Epithelial cell of proximal tubule (primary cell): ENCODE results near the gene CTDSPL. TPM values are rescaled to one million over a fixed set of nuclear protein-coding genes. Genes with fewer than 3 reads are reported as not detected.

ENCODE experiments used
- DNase-seq: peaks from one replicate; pipeline ENCODE4 v3.0.0-alpha.2; 2011; ENCODE audit warnings: low read depth
- H3K4me3 ChIP-seq: 2 replicates; pipeline ENCODE4 v1.5.1; 2011; ENCODE audit warnings: low read depth, mild to moderate bottlenecking, low read length
- CTCF ChIP-seq: conservative IDR thresholded peaks from 2 replicates; pipeline ENCODE4 v1.5.1; 2012; ENCODE audit warnings: low read depth, mild to moderate bottlenecking, low read length
- total RNA-seq: library from RNA; depleted of rRNA; stranded (reverse); fragments of >200 nt; gene quantifications from 2 replicates; pipeline ENCODE4 v1.2.3, GENCODE V29; 2015

Gene CTDSPL
- total RNA-seq, 1 donor from 2014 or later, result 25.5 TPM

DNA sequence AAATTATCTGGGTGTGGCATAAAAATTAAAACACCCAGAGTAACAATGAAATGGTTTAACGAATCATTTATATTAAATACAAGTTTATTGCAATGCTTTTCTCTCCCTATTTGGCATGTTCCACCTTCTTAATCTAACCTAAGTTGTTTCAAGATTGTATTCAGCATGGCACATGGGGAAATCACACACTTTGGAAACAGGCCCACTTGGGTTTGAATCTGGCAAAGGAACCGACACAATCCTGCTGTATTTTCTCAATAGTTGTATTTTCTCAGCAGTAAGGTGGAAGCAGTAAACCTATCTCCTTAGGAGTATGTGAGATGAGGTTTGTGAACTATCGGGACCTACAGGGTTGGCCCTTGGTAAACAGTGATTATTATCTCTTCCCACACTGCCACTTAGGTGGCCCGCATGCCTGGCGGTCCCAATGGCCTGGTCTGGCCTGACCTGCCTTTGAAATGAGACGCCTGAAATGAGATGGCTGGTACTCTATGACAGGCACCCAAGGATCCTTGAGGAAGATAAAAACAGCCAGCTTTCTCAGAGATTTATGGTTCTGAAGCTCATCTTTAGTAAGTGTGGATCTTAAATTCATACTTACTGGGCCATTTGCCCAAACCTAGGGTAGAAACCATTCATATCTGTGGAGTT, 83.6 kb downstream of the CTDSPL start:
- DNase-seq, result no peak
- TF ChIP-seq CTCF, result no peak
- no peak overlapping the region for H3K4me3 ChIP-seq

- no peak for TF ChIP-seq CTCF
- DNase-seq, result no peak
- no peak overlapping the region for H3K4me3 ChIP-seq
These were observed 84.3 kb downstream of the CTDSPL start for GRCh38 chr3:37945807-37946530.

- TF ChIP-seq CTCF, result no peak
- DNase-seq, result no peak
- H3K4me3 ChIP-seq, result no peak overlapping the region
These were observed 84.8 kb downstream of the CTDSPL start for GRCh38 chr3:37946531-37946889.

GRCh38 chr3:37949866-37950265, 88.2 kb downstream of the CTDSPL start:
- no peak overlapping the region for H3K4me3 ChIP-seq
- no peak for DNase-seq
- no peak for TF ChIP-seq CTCF

- no peak for TF ChIP-seq CTCF
- no peak overlapping the region for H3K4me3 ChIP-seq
- DNase-seq, result no peak
These were observed 90.9 kb downstream of the CTDSPL start for GRCh38 chr3:37952564-37952963.

DNA sequence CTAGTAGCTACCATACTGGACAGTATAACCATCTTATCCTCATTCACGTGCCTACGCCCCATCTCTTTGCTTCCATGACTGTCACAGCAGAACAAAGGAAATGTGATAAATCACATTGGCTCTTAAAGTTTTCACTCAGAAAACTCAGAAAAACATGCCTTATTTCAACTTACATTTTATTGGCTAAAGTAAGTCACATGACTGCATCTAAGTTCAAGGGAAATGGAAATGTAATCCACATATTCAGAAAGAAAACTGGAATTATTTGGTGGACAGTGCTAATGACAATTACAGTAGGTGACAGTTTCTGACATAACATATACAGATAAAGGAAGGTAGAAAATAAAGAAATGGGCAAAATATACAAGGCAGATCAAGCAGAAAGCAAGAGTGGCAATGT, 91.5 kb downstream of the CTDSPL start:
- no peak overlapping the region for H3K4me3 ChIP-seq
- DNase-seq, result no peak
- no peak for TF ChIP-seq CTCF
